ENCODE data around the gene GLIS1.

GLIS1 gene

GRCh38 chr1:53541761-53542550, 197.0 kb downstream of the GLIS1 start:
- DNase-seq, result no peak

GRCh38 chr1:53541263-53541625, 197.7 kb downstream of the GLIS1 start:
- no peak for DNase-seq

- DNase-seq, result no peak
Measured at GRCh38 chr1:53540604-53541262, 198.2 kb downstream of the GLIS1 start.

GRCh38 chr1:53539711-53540603, 199.0 kb downstream of the GLIS1 start:
- DNase-seq, result no peak

GRCh38 chr1:53539226-53539625, 199.7 kb downstream of the GLIS1 start:
- no peak for DNase-seq

- DNase-seq, result no peak
Measured at GRCh38 chr1:53536606-53537005, 202.4 kb downstream of the GLIS1 start.

GRCh38 chr1:53535846-53536245, 203.1 kb downstream of the GLIS1 start:
- no peak for DNase-seq

- no peak for DNase-seq
Measured at GRCh38 chr1:53535226-53535625, 203.7 kb downstream of the GLIS1 start.

GRCh38 chr1:53532912-53533311, 206.1 kb downstream of the GLIS1 start:
- no peak for DNase-seq

- no peak for DNase-seq
Measured at GRCh38 chr1:53532377-53532776, 206.6 kb downstream of the GLIS1 start.

GRCh38 chr1:53530550-53530949, 208.4 kb downstream of the GLIS1 start:
- DNase-seq, result no peak

- DNase-seq, result no peak
Measured at GRCh38 chr1:53529555-53529954, 209.4 kb downstream of the GLIS1 start.

- DNase-seq, result no peak
Measured at GRCh38 chr1:53527368-53527767, 211.6 kb downstream of the GLIS1 start.

GRCh38 chr1:53526451-53527101, 212.4 kb downstream of the GLIS1 start:
- DNase-seq, result no peak

- no peak for DNase-seq
Measured at GRCh38 chr1:53525595-53525994, 213.4 kb downstream of the GLIS1 start.

- DNase-seq, result no peak
Measured at GRCh38 chr1:53524428-53525375, 214.3 kb downstream of the GLIS1 start.

- no peak for DNase-seq
Measured at GRCh38 chr1:53521924-53522552, 216.9 kb downstream of the GLIS1 start.

GRCh38 chr1:53520481-53520880, 218.5 kb downstream of the GLIS1 start:
- no peak for DNase-seq

GRCh38 chr1:53519421-53519820, 219.5 kb downstream of the GLIS1 start:
- no peak for DNase-seq

GRCh38 chr1:53518775-53519174, 220.2 kb downstream of the GLIS1 start:
- DNase-seq, result no peak

- no peak for DNase-seq
Measured at GRCh38 chr1:53517821-53518352, 221.1 kb downstream of the GLIS1 start.

Measured in NCI-H748 treated with DMSO at 0.1 percent for 48 hours (cell line).